ENCODE measurements around the gene PTPDC1.

PTPDC1 gene

GRCh38 chr9:94084314-94084713, at the start of gene PTPDC1:
PTPDC1 (plus strand) TSS chr9:94084464; CDS start chr9:94084531, 67 bp downstream.
- peak; percentile 19 for DNase-seq (ENCODE audit: low read depth)
- no peak within 1 kb of the TSS for H3K4me3 ChIP-seq (ENCODE audit: low read depth, low read length)
- TF ChIP-seq POLR2A (IDR thresholded peaks at IDR 0.05; ENCODE audit: extremely low read depth, insufficient read length) (no peak), MAX (IDR thresholded peaks at IDR 0.05; ENCODE audit: low read depth, low read length) (no peak), CTCF (IDR thresholded peaks at IDR 0.05; ENCODE audit: low read depth, low read length) (no peak), MYC (IDR thresholded peaks at IDR 0.05; ENCODE audit: low read depth, low read length) (no peak)

- TF ChIP-seq MYC (IDR thresholded peaks at IDR 0.05; ENCODE audit: low read depth, low read length) (no peak), CTCF (IDR thresholded peaks at IDR 0.05; ENCODE audit: low read depth, low read length) (no peak), MAX (IDR thresholded peaks at IDR 0.05; ENCODE audit: low read depth, low read length) (no peak), POLR2A (IDR thresholded peaks at IDR 0.05; ENCODE audit: extremely low read depth, insufficient read length) (no peak)
These were observed 49.8 kb upstream of the PTPDC1 start for GRCh38 chr9:94034511-94034910.

GRCh38 chr9:94039786-94040185, 44.5 kb upstream of the PTPDC1 start:
- DNase-seq (ENCODE audit: low read depth) = no peak

More at GRCh38 chr9:94034511-94034910, 49.8 kb upstream of the PTPDC1 start:
- no peak for DNase-seq (ENCODE audit: low read depth)
- H3K4me3 ChIP-seq (ENCODE audit: low read depth, low read length) = no peak overlapping the region

GRCh38 chr9:94042516-94043360, 41.5 kb upstream of the PTPDC1 start:
- H3K4me3 ChIP-seq (ENCODE audit: low read depth, low read length) = no peak overlapping the region
- TF ChIP-seq CTCF (IDR thresholded peaks at IDR 0.05; ENCODE audit: low read depth, low read length) (no peak), POLR2A (IDR thresholded peaks at IDR 0.05; ENCODE audit: extremely low read depth, insufficient read length) (no peak), MYC (IDR thresholded peaks at IDR 0.05; ENCODE audit: low read depth, low read length) (no peak), MAX (IDR thresholded peaks at IDR 0.05; ENCODE audit: low read depth, low read length) (no peak)
- no peak for DNase-seq (ENCODE audit: low read depth)

More at GRCh38 chr9:94039786-94040185, 44.5 kb upstream of the PTPDC1 start:
- H3K4me3 ChIP-seq (ENCODE audit: low read depth, low read length) = no peak overlapping the region
- TF ChIP-seq CTCF (IDR thresholded peaks at IDR 0.05; ENCODE audit: low read depth, low read length) (no peak), MYC (IDR thresholded peaks at IDR 0.05; ENCODE audit: low read depth, low read length) (no peak), MAX (IDR thresholded peaks at IDR 0.05; ENCODE audit: low read depth, low read length) (no peak), POLR2A (IDR thresholded peaks at IDR 0.05; ENCODE audit: extremely low read depth, insufficient read length) (no peak)

GRCh38 chr9:94054716-94055115, 29.5 kb upstream of the PTPDC1 start:
- DNase-seq (ENCODE audit: low read depth) = no peak
- H3K4me3 ChIP-seq (ENCODE audit: low read depth, low read length) = no peak overlapping the region
- no peak for TF ChIP-seq POLR2A (IDR thresholded peaks at IDR 0.05; ENCODE audit: extremely low read depth, insufficient read length)

GRCh38 chr9:94056442-94056974, 27.8 kb upstream of the PTPDC1 start:
- TF ChIP-seq MAX (IDR thresholded peaks at IDR 0.05; ENCODE audit: low read depth, low read length) (no peak), CTCF (IDR thresholded peaks at IDR 0.05; ENCODE audit: low read depth, low read length) (no peak), MYC (IDR thresholded peaks at IDR 0.05; ENCODE audit: low read depth, low read length) (no peak)
- DNase-seq (ENCODE audit: low read depth) = no peak
- no peak overlapping the region for H3K4me3 ChIP-seq (ENCODE audit: low read depth, low read length)
